GM19240 (cell line): ENCODE results near the gene HBD.
A peak's percentile ranks its signal among the peaks of the same experiment; 100 is the strongest.
"Not testable (repeated sequence)": the region's sequence is repeated elsewhere in the genome, so short reads cannot be mapped to it uniquely, and the experiment has no call there.

Source experiments
- DNase-seq: peaks from one replicate; pipeline ENCODE4 v3.0.0; 2011; ENCODE audit warnings: low spot score; ENCODE audit not compliant: insufficient read length

The HBD gene

DNA sequence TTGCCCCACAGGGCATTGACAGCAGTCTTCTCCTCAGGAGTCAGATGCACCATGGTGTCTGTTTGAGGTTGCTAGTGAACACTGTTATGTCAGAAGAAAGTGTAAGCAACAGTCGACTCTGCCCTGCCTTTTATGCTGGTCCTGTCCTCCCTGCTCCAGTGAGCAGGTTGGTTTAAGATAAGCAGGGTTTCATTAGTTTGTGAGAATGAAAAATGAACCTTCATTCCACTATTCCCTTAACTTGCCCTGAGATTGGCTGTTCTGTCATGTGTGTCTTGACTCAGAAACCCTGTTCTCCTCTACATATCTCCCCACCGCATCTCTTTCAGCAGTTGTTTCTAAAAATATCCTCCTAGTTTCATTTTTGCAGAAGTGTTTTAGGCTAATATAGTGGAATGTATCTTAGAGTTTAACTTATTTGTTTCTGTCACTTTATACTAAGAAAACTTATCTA, at the start of gene HBD:
Gene HBD, minus strand, starts transcription at position 103 of the 454 bp plus-strand sequence. Its CDS starts 50 bp downstream, at position 53.
- DNase-seq, result peak; percentile 14

GRCh38 chr11:5283882-5284281, 49.6 kb upstream of the HBD start:
- DNase-seq, result no peak

GRCh38 chr11:5283086-5283485, 48.8 kb upstream of the HBD start:
- DNase-seq, result no peak

- no peak for DNase-seq
Observed at GRCh38 chr11:5282628-5283027, 48.3 kb upstream of the HBD start.

- DNase-seq, result no peak
Observed at GRCh38 chr11:5281596-5281995, 47.3 kb upstream of the HBD start.

- peak; percentile 33 for DNase-seq
Observed at GRCh38 chr11:5280582-5281102, 46.4 kb upstream of the HBD start.

GRCh38 chr11:5279471-5280090, 45.3 kb upstream of the HBD start:
- no peak for DNase-seq

GRCh38 chr11:5277807-5278382, 43.6 kb upstream of the HBD start:
- no peak for DNase-seq

- no peak for DNase-seq
Observed at GRCh38 chr11:5276697-5277096, 42.4 kb upstream of the HBD start.

DNA sequence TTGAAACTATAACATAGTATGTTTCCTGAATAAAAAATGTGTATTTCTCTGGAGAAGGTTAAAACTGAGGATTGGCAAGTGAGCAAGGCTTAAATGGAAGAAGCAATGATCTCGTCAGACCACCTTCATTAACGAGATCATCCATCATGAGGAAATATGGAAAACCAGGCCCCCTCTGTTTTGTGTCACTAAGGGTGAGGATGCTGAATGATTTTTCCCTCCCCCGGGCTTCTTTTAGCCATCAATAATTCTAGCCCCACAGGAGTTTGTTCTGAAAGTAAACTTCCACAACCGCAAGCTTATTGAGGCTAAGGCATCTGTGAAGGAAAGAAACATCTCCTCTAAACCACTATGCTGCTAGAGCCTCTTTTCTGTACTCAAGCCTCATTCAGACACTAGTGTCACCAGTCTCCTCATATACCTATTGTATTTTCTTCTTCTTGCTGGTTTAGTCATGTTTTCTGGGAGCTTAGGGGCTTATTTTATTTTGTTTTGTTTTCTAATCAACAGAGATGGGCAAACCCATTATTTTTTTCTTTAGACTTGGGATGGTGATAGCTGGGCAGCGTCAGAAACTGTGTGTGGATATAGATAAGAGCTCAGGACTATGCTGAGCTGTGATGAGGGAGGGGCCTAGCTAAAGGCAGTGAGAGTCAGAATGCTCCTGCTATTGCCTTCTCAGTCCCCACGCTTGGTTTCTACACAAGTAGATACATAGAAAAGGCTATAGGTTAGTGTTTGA, 41.3 kb upstream of the HBD start:
- DNase-seq, result no peak

DNA sequence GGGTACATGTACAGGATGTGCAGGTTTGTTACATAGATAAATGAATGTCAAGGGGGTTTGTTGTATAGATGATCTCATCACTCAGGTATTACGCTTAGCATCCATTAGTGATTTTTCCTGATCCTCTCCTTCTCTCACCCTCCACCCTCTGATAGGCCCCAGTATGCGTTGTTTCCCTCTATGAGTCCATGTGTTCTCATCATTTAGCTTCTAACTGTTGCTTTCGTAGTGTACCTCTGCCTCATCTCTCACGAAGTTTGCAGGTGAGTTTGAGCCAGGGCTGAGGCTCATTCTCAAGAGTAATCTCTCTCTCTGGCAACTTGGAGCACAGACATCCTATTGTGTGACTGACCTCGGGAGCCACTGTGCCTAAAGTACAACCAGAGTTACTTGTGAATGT, 40.1 kb upstream of the HBD start:
- DNase-seq, result no peak

- no peak for DNase-seq
Observed at GRCh38 chr11:5272395-5273017, 38.2 kb upstream of the HBD start.

GRCh38 chr11:5269715-5270147, 35.4 kb upstream of the HBD start, which contains the start of gene HBE1:
TSS of gene HBE1 (minus strand) at chr11:5269945. CDS start at chr11:5269890, 55 bp downstream.
- no peak for DNase-seq

GRCh38 chr11:5267033-5267563, 32.8 kb upstream of the HBD start:
- DNase-seq, result no peak

DNA sequence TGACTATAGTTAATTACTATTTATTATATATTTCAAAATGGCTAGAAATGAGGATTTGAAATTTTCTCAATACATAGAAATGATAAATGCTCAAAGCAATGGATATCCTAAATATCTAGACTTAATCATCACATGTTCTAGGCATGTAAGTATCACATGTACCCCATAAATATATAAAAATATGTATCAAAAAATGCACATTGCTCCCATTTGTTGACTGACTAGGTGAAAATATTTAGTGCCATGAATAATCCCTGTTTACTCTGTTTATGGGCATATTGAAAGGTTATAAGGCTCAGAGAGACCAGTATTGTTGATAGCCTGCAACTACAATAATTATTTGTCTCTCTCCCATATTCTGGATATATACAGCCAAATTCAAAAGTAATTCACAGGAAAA, 32.3 kb upstream of the HBD start:
- no peak for DNase-seq

DNA sequence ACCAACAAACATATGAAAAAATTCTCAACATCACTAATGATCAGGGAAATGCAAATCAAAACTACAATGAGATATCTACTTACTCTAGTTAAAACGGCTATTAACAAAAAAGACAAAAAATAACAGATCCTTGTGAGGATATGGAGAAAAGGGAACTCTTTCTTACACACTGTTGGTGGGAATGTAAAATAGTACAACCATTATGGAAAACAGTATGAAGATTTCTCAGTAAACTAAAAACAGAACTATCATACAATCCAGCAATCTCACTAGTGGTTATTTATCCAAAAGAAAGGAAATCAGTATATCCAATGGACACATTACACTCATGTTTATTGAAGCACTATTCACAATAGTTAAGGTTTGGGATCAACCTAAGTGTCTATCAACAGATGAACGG, 31.5 kb upstream of the HBD start:
- no peak for DNase-seq

- DNase-seq, result no peak
Observed at GRCh38 chr11:5258543-5259262, 24.4 kb upstream of the HBD start.

DNA sequence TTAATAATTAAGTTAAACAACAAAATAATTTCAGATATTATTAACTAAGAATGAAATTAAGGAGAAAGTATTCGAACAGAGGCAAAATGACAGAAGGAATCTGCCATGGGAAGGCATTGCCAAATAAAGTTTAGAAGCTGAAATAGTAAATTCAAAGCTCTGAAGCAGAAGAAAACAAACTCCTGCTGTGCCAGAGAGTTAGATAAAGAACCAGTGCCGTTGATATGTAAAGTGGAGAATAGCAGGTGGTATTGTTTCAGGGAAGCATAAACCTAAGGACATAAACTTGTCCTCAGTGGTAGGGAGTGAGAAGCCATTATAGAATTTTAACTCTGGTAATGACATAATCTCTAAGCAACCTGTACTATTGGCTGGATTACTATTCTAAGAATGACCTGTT, 23.0 kb upstream of the HBD start:
- no peak for DNase-seq

DNA sequence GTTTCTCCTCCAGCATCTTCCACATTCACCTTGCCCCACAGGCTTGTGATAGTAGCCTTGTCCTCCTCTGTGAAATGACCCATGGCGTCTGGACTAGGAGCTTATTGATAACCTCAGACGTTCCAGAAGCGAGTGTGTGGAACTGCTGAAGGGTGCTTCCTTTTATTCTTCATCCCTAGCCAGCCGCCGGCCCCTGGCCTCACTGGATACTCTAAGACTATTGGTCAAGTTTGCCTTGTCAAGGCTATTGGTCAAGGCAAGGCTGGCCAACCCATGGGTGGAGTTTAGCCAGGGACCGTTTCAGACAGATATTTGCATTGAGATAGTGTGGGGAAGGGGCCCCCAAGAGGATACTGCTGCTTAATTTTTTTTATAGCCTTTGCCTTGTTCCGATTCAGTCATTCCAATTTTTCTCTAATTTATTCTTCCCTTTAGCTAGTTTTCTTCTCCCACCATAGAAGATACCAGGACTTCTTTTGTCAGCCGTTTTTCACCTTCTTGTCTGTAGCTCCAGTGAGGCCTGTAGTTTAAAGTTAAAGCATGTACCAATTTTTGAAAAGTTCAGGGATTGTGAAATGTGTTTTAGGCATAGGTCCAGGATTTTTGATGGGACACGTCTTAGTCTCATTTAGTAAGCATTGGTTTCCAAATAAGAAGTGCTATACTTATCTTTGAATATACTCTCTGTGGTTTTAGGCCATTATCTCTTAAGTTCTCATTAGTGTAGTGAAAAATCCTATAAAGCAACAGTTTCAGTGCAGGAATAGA, 20.5 kb upstream of the HBD start, which contains the start of gene HBG2:
Gene HBG2, minus strand, starts transcription at position 136 of the 768 bp plus-strand sequence. Its CDS starts 53 bp downstream, at position 83.
- not testable (repeated sequence) for DNase-seq

GRCh38 chr11:5254023-5254422, 19.7 kb upstream of the HBD start:
- not testable (repeated sequence) for DNase-seq
